ENCODE results near the gene TRIM37. TPM values are rescaled to one million over a fixed set of nuclear protein-coding genes. Genes with fewer than 3 reads are reported as not detected.

The TRIM37 gene
- total RNA-seq, 1 experiment from 2014 or later = 37.7 TPM

- no peak for TF ChIP-seq CTCF (IDR thresholded peaks at IDR 0.05; ENCODE audit: insufficient read depth in 1 of 2, low read depth in 1 of 2, low read length in 1 of 2, severe bottlenecking in 1 of 2, unreplicated experiment in 1 of 2)
- Histone ChIP-seq H3K27me3 (replicated peaks; ENCODE audit: control insufficient read depth, insufficient read depth, low read length) (no peaks in the 10 kb centered on the region), H3K36me3 (ENCODE audit: control insufficient read depth, insufficient read depth, low read length) (no peaks in the 10 kb centered on the region; the same call in 1 of the 2 replicates), H3K4me3 (ENCODE audit: low read depth, low read length) (no peak overlapping the region), H3K9me3 (no peaks in the 10 kb centered on the region), H3K4me1 (peaks cover 23% of the 10 kb centered on the region)
- no peak overlapping the region for H3K27ac Mint-ChIP-seq (ENCODE audit: unreplicated experiment)
- DNase-seq = no peak
- BruUV-seq (replicated peaks) = no TSS peak
- H3K36me3 Mint-ChIP-seq (ENCODE audit: insufficient read depth, unreplicated experiment) = peaks cover 25% of the 10 kb centered on the region
- CTCF ChIA-PET = no interaction called here
- peaks cover 12% of the 10 kb centered on the region for H3K4me1 Mint-ChIP-seq (ENCODE audit: low read depth, unreplicated experiment)
- intact Hi-C loops (cut with micrococcal nuclease; ENCODE audit: unreplicated experiment) = no loop called here
- no peak overlapping the region for H3K4me3 Mint-ChIP-seq (ENCODE audit: unreplicated experiment)
- POLR2A ChIA-PET = no interaction called here
- no peaks in the 10 kb centered on the region for H3K9me3 Mint-ChIP-seq (ENCODE audit: unreplicated experiment)
- no peaks in the 10 kb centered on the region for H3K27me3 Mint-ChIP-seq (ENCODE audit: insufficient read depth, unreplicated experiment)
These were observed 117.1 kb downstream of the TRIM37 start for GRCh38 chr17:58989629-58990028.

DNA sequence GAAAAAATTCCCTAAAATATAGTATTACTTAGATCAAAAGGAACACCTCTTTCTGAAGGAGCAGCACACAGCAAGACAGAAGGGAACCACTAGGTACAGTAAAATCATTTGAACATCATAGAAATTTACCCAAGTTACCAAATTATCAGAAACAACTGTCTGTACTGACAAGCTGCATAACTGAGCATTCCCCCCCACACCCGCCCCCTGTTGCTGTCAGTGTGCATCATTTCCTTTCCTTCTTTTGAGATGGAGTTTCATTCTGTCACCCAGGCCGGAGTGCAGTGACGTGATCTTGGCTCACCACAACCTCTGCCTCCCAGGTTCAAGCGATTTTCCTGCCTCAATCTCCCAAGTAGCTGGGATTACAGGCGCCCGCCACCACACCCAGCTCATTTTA is 120.7 kb downstream of the TRIM37 start:
- Histone ChIP-seq H3K36me3 (ENCODE audit: control insufficient read depth, insufficient read depth, low read length) (no peaks in the 10 kb centered on the region), H3K4me3 (ENCODE audit: low read depth, low read length) (no peak overlapping the region), H3K27me3 (replicated peaks; ENCODE audit: control insufficient read depth, insufficient read depth, low read length) (no peaks in the 10 kb centered on the region), H3K4me1 (no peaks in the 10 kb centered on the region), H3K9me3 (no peaks in the 10 kb centered on the region)
- H3K4me3 Mint-ChIP-seq (ENCODE audit: unreplicated experiment) = no peak overlapping the region
- intact Hi-C loops (cut with micrococcal nuclease; ENCODE audit: unreplicated experiment) = no loop called here
- DNase-seq = no peak
- no peaks in the 10 kb centered on the region for H3K27me3 Mint-ChIP-seq (ENCODE audit: insufficient read depth, unreplicated experiment)
- BruUV-seq (replicated peaks) = no TSS peak
- H3K36me3 Mint-ChIP-seq (ENCODE audit: insufficient read depth, unreplicated experiment) = peaks cover 11% of the 10 kb centered on the region
- H3K27ac Mint-ChIP-seq (ENCODE audit: unreplicated experiment) = no peak overlapping the region
- no peaks in the 10 kb centered on the region for H3K4me1 Mint-ChIP-seq (ENCODE audit: low read depth, unreplicated experiment)
- ChIA-PET POLR2A (no interaction called here), CTCF (no interaction called here)
- no peak for TF ChIP-seq CTCF (IDR thresholded peaks at IDR 0.05; ENCODE audit: insufficient read depth in 1 of 2, low read depth in 1 of 2, low read length in 1 of 2, severe bottlenecking in 1 of 2, unreplicated experiment in 1 of 2)
- no peaks in the 10 kb centered on the region for H3K9me3 Mint-ChIP-seq (ENCODE audit: unreplicated experiment)

DNA sequence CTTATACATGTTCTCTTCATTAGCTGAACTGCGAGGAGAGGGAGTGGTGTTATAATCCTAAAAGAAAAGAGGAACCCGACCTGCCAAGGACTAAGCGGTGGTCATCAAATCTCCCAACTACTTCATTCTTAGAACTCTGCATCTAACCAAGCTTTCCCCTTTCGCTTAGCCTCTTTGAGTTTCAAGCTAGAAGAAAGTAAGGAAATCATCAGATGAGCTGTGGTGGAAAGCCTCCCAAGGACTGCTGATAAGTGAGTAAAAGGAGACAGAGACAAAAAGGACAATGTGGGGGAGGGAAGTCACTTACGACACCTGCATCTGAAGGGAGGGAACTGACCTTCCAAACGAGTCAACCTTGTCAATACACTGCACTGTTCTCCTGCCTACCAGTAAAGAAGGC is 121.3 kb downstream of the TRIM37 start:
- H3K36me3 Mint-ChIP-seq (ENCODE audit: insufficient read depth, unreplicated experiment) = peaks cover 7% of the 10 kb centered on the region
- POLR2A ChIA-PET = no interaction called here
- BruUV-seq (replicated peaks) = no TSS peak
- CTCF ChIA-PET = no interaction called here
- no peaks in the 10 kb centered on the region for H3K36me3 ChIP-seq (ENCODE audit: control insufficient read depth, insufficient read depth, low read length)
- no peaks in the 10 kb centered on the region for H3K4me1 ChIP-seq
- no peak overlapping the region for H3K4me3 ChIP-seq (ENCODE audit: low read depth, low read length)
- H3K9me3 ChIP-seq = no peaks in the 10 kb centered on the region
- no peak for TF ChIP-seq CTCF (IDR thresholded peaks at IDR 0.05; ENCODE audit: insufficient read depth in 1 of 2, low read depth in 1 of 2, low read length in 1 of 2, severe bottlenecking in 1 of 2, unreplicated experiment in 1 of 2)
- no peak overlapping the region for H3K27ac Mint-ChIP-seq (ENCODE audit: unreplicated experiment)
- H3K4me3 Mint-ChIP-seq (ENCODE audit: unreplicated experiment) = no peak overlapping the region
- no peaks in the 10 kb centered on the region for H3K4me1 Mint-ChIP-seq (ENCODE audit: low read depth, unreplicated experiment)
- H3K27me3 Mint-ChIP-seq (ENCODE audit: insufficient read depth, unreplicated experiment) = no peaks in the 10 kb centered on the region
- H3K9me3 Mint-ChIP-seq (ENCODE audit: unreplicated experiment) = no peaks in the 10 kb centered on the region
- no peaks in the 10 kb centered on the region for H3K27me3 ChIP-seq (replicated peaks; ENCODE audit: control insufficient read depth, insufficient read depth, low read length)
- intact Hi-C loops (cut with micrococcal nuclease; ENCODE audit: unreplicated experiment) = no loop called here
- no peak for DNase-seq

All from Caco-2 (cell line).